Large intestine (tissue), 12 donors: ENCODE results near the gene GTPBP3. TPM values are rescaled to one million over a fixed set of nuclear protein-coding genes. Genes with fewer than 3 reads are reported as not detected.
"Not testable (repeated sequence)": the region's sequence is repeated elsewhere in the genome, so short reads cannot be mapped to it uniquely, and the experiment has no call there.

Source experiments
- DNase-seq, 2 donors: peaks; one replicate each; pipeline versions ENCODE4 v3.0.0 to v3.0.0-alpha.2; 2013
- H3K27ac ChIP-seq: one replicate; pipeline ENCODE4 v1.5.1; 2013; ENCODE audit warnings: low read length
- H3K27me3 ChIP-seq: 2 replicates; pipeline ENCODE4 v1.6.1; 2013; ENCODE audit warnings: low read length; ENCODE audit not compliant: control insufficient read depth, insufficient read depth
- H3K36me3 ChIP-seq: 2 replicates; pipeline ENCODE4 v1.6.1; 2013; ENCODE audit warnings: low read length; ENCODE audit not compliant: control insufficient read depth, insufficient read depth
- H3K4me1 ChIP-seq: one replicate; pipeline ENCODE4 v1.6.1; 2013; ENCODE audit warnings: low read length; ENCODE audit not compliant: control insufficient read depth, insufficient read depth
- H3K4me3 ChIP-seq: one replicate; pipeline ENCODE4 v1.5.1; 2013; ENCODE audit warnings: low read length
- H3K9me3 ChIP-seq: one replicate; pipeline ENCODE4 v1.6.1; 2013; ENCODE audit warnings: mild to moderate bottlenecking, low read depth, low read length, moderate library complexity; ENCODE audit not compliant: control insufficient read depth
- WGBS: methylation state at CpG from one replicate; pipeline ENCODE4 v1.1.5; 2013; ENCODE audit warnings: low lambda C conversion rate; ENCODE audit not compliant: insufficient coverage; 5-methylcytosine and 5-hydroxymethylcytosine counted together
- long read RNA-seq, 11 donors: transcript quantifications; one replicate each; lab custom pipeline, GENCODE V29; 2026
- polyA plus RNA-seq: library from polyadenylated mRNA; unstranded; fragments of 120-200 nt; gene quantifications from one replicate; pipeline ENCODE4 v1.2.1, GENCODE V29; 2013

Gene GTPBP3
- 18.2 TPM for polyA plus RNA-seq
- long read RNA-seq, donor 1, partial matches to known transcripts: 0 of 2 reads
- long read RNA-seq, donor 1, other reads (novel, unspliced or antisense): 0 of 2 reads
- long read RNA-seq, donor 2: 0 reads
- long read RNA-seq, donor 3: 0 reads
- long read RNA-seq, donor 4: 0 reads
- long read RNA-seq, donor 5, partial matches to known transcripts: 0 of 2 reads
- long read RNA-seq, donor 5, other reads (novel, unspliced or antisense): 0 of 2 reads
- long read RNA-seq, donor 6, partial matches to known transcripts: 0 of 2 reads
- long read RNA-seq, donor 6, other reads (novel, unspliced or antisense): 0 of 2 reads
- long read RNA-seq, donor 7, partial matches to known transcripts: 0 of 3 reads
- long read RNA-seq, donor 7, other reads (novel, unspliced or antisense): 0 of 3 reads
- long read RNA-seq, donor 8, partial matches to known transcripts: 0 of 4 reads
- long read RNA-seq, donor 8, other reads (novel, unspliced or antisense): 0 of 4 reads
- long read RNA-seq, donor 9, partial matches to known transcripts: 0 of 2 reads
- long read RNA-seq, donor 9, other reads (novel, unspliced or antisense): 0 of 2 reads
- long read RNA-seq, donor 10, partial matches to known transcripts: 0 of 1 reads
- long read RNA-seq, donor 10, other reads (novel, unspliced or antisense): 0 of 1 reads
- long read RNA-seq, donor 11, partial matches to known transcripts: 5 of 8 reads
- long read RNA-seq, donor 11, other reads (novel, unspliced or antisense): 0 of 8 reads

- Histone ChIP-seq H3K36me3 (peaks cover 6% of the 10 kb centered on the region), H3K27ac (peak within 1 kb of the TSS; percentile 98), H3K9me3 (peaks cover 17% of the 10 kb centered on the region), H3K4me3 (peak within 1 kb of the TSS; percentile 82), H3K4me1 (peaks cover 26% of the 10 kb centered on the region), H3K27me3 (no peaks in the 10 kb centered on the region)
- DNase-seq: peak; percentile 95 to 98
- WGBS: no CpG with 5 or more reads among the region's 41 CpGs
Measured at GRCh38 chr19:17336872-17337674, at the start of gene GTPBP3. Gene GTPBP3 (plus strand): TSS chr19:17337553. CDS start chr19:17337612, 59 bp downstream.

GRCh38 chr19:17289489-17289888 is 47.9 kb upstream of the GTPBP3 start:
- H3K27me3 ChIP-seq: no peaks in the 10 kb centered on the region
- no peak for DNase-seq
- H3K36me3 ChIP-seq: no peaks in the 10 kb centered on the region
- H3K4me1 ChIP-seq: peaks cover 7% of the 10 kb centered on the region
- no CpG with 5 or more reads among the region's 22 CpGs for WGBS
- peaks cover 6% of the 10 kb centered on the region for H3K9me3 ChIP-seq
- H3K27ac ChIP-seq: no peak overlapping the region
- H3K4me3 ChIP-seq: no peak overlapping the region

- WGBS: no CpG with 5 or more reads among the region's 46 CpGs
Measured at GRCh38 chr19:17292301-17293074, 44.9 kb upstream of the GTPBP3 start.

GRCh38 chr19:17293605-17294004 is 43.7 kb upstream of the GTPBP3 start:
- Histone ChIP-seq H3K4me1 (peaks cover 7% of the 10 kb centered on the region), H3K27me3 (no peaks in the 10 kb centered on the region), H3K4me3 (no peak overlapping the region), H3K36me3 (peaks cover 8% of the 10 kb centered on the region), H3K27ac (no peak overlapping the region), H3K9me3 (peaks cover 6% of the 10 kb centered on the region)
- DNase-seq: no peak
- no CpG with 5 or more reads among the region's 14 CpGs for WGBS

More at GRCh38 chr19:17292301-17293074, 44.9 kb upstream of the GTPBP3 start:
- Histone ChIP-seq H3K27ac (peak overlapping the region; percentile 67), H3K9me3 (peaks cover 6% of the 10 kb centered on the region), H3K4me3 (peak overlapping the region; percentile 64), H3K4me1 (peaks cover 7% of the 10 kb centered on the region), H3K36me3 (peaks cover 4% of the 10 kb centered on the region), H3K27me3 (no peaks in the 10 kb centered on the region)
- peak; percentile 66 to 77 for DNase-seq

- H3K4me1 ChIP-seq: peaks cover 7% of the 10 kb centered on the region
- no peaks in the 10 kb centered on the region for H3K27me3 ChIP-seq
- no CpG with 5 or more reads among the region's 48 CpGs for WGBS
- H3K4me3 ChIP-seq: no peak overlapping the region
- H3K36me3 ChIP-seq: peaks cover 8% of the 10 kb centered on the region
- peaks cover 6% of the 10 kb centered on the region for H3K9me3 ChIP-seq
- DNase-seq: no peak
- H3K27ac ChIP-seq: no peak overlapping the region
Measured at GRCh38 chr19:17294051-17294891, 43.1 kb upstream of the GTPBP3 start.

GRCh38 chr19:17295551-17295950 is 41.8 kb upstream of the GTPBP3 start:
- H3K27ac ChIP-seq, DNase-seq, H3K27me3 ChIP-seq, H3K36me3 ChIP-seq, H3K9me3 ChIP-seq, H3K4me1 ChIP-seq, H3K4me3 ChIP-seq: not testable (repeated sequence)
- WGBS: no CpG with 5 or more reads among the region's 6 CpGs

- no CpG with 5 or more reads among the region's 4 CpGs for WGBS
- Histone ChIP-seq H3K36me3 (peaks cover 9% of the 10 kb centered on the region), H3K27ac (no peak overlapping the region), H3K4me1 (peaks cover 4% of the 10 kb centered on the region), H3K27me3 (no peaks in the 10 kb centered on the region), H3K4me3 (no peak overlapping the region), H3K9me3 (peaks cover 6% of the 10 kb centered on the region)
- DNase-seq: no peak
Measured at GRCh38 chr19:17296273-17296672, 41.1 kb upstream of the GTPBP3 start.

- no peak for DNase-seq
- Histone ChIP-seq H3K27ac (no peak overlapping the region), H3K4me1 (peaks cover 2% of the 10 kb centered on the region), H3K4me3 (no peak overlapping the region), H3K27me3 (no peaks in the 10 kb centered on the region), H3K36me3 (peaks cover 11% of the 10 kb centered on the region), H3K9me3 (peaks cover 6% of the 10 kb centered on the region)
- no CpG with 5 or more reads among the region's 6 CpGs for WGBS
Measured at GRCh38 chr19:17296976-17297375, 40.4 kb upstream of the GTPBP3 start.

GRCh38 chr19:17300992-17301619 is 36.2 kb upstream of the GTPBP3 start:
- Histone ChIP-seq H3K9me3 (no peaks in the 10 kb centered on the region), H3K36me3 (peaks cover 9% of the 10 kb centered on the region), H3K4me3 (no peak overlapping the region), H3K27me3 (no peaks in the 10 kb centered on the region), H3K4me1 (peaks cover 15% of the 10 kb centered on the region), H3K27ac (no peak overlapping the region)
- no CpG with 5 or more reads among the region's 51 CpGs for WGBS
- DNase-seq: no peak
